ENCODE data around the gene OGFR. TPM values are rescaled to one million over a fixed set of nuclear protein-coding genes. Genes with fewer than 3 reads are reported as not detected.
"Not testable (repeated sequence)": the region's sequence is repeated elsewhere in the genome, so short reads cannot be mapped to it uniquely, and the experiment has no call there.

Gene OGFR
- total RNA-seq, 1 donor from 2014 or later: 16.0 TPM

DNA sequence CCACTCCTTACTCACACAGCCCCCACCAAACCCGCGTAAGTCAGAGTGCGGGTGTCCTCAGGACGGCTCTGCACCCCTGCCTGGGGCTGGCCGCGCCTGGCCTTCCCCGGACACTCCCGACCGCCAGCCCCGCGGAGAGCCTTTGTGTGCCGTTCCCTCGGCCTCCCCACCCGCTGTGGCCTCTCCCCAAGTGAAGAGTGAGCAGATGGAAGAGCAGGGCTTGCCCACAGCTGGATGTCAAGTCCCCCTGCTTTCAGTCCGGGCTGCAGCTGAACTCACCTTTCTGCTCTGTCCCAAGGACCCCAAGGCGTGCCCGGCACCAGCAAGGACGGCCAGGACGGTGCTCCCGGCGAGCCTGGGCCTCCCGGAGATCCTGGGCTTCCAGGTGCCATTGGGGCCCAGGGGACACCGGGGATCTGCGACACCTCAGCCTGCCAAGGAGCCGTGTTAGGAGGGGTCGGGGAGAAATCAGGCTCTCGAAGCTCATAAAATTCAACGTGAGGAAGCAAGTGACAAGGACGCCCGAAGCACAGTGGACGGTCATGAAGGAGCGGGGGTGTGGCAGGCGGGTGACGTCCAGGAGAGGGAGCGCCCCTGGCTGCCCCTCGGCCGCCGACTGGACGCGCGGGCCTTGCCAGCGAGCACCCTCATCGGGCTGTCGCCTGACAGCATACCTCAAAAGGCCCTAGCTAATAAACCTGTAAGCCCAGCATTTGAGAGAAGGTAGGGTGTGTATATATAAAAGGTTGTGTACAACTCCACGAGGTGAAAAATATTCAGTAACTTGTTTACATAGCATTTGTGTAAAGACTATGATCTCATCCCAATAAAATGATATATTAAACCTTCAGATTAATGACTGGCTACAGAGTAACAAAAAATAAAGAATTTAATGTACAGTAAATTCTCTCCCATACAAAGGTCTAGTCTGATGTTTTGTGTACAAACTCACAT is 35.9 kb downstream of the OGFR start:
- no peak for ATAC-seq

DNA sequence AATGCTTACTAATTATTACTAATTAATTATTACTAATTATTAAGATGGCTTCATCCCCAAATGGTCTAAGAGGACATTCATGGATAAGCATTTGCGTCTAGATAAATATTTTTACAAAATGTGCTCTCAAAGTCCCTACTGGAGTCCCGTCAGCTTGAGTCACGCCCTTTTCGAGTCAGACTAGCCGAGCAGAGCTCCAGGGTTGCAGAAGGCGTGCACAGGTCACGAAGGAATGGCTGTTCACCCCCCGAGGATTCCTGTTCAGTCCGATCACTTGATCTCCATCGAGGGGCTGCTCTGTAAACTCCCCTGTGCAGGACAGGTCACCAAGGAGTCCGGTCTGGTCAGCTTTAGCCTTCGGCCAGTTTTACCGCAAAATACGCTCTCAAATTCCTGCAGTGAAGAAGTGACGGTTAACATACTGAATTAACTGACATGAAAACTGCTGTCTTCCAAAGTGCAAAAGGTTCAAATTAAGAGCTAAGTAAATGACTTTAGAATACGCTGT is 37.1 kb downstream of the OGFR start:
- ATAC-seq: no peak

DNA sequence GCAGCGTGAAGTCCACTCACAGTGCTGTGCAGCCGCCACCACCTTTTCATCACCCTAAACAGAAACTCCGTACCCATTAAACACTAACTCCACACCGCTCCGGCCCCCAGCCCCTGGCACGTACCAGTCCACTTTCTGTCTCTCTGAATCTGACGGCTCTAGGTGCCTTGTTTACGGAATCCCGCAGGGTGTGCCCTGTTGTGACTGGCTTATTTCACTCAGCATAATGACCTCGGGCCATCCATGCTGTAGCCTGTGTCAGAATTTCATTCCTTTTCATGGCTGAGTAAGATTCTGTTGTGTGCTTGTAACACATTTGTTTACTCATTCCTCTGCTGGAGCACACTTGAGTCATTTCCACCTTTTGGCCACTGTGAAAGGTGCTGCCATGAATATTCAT is 39.0 kb downstream of the OGFR start:
- ATAC-seq: peak; percentile 80

DNA sequence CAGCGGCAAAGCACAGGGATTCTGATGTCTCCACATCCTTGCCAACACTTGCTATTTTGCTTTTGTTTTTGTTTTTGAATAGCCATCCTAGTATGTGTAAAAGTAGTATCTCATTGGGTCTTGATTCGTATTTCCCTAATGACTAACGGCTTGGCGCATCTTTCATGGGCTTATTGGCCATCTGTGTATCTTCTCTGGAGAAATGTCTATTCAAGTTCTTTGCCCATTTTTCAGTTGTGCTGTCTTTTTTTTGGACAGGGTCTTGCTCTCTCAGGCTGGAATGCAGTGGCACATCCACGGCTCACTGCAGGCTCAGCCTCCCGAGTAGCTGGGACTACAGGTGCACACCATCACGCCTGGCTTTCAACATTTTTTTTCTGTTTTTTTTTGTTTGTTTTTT is 39.5 kb downstream of the OGFR start:
- no peak for ATAC-seq

DNA sequence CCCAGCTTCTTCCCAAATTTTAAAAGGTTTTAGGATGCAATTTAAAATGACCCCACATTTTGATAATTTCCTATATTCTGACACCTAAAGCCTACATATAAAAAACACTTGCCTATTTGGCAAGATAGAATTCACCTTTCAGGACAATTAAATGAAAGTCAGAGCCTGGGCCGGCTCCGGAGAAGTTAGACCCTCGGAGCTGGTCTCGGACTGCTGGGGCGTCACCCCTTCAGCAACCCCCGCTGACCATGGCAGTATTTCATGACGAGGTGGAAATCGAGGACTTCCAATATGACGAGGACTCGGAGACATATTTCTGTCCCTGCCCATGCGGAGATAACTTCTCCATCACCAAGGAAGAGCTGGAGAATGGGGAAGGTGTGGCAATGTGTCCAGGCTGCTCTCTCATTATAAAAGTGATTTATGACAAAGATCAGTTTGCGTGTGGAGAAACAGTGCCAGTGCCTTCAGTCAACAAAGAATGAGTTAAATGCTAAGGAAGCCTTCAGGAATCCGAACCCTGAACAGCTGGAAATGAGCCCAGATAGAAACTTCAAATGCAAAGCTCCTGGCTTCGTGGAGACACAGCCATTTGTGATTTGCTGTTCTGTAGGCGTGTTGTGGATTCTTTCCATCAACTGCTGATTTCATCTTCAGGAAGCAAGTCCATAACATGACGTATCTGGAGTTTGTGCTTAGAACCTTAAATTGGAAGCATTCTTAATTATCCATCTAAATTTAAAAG is 41.0 kb downstream of the OGFR start:
- no peak for ATAC-seq

DNA sequence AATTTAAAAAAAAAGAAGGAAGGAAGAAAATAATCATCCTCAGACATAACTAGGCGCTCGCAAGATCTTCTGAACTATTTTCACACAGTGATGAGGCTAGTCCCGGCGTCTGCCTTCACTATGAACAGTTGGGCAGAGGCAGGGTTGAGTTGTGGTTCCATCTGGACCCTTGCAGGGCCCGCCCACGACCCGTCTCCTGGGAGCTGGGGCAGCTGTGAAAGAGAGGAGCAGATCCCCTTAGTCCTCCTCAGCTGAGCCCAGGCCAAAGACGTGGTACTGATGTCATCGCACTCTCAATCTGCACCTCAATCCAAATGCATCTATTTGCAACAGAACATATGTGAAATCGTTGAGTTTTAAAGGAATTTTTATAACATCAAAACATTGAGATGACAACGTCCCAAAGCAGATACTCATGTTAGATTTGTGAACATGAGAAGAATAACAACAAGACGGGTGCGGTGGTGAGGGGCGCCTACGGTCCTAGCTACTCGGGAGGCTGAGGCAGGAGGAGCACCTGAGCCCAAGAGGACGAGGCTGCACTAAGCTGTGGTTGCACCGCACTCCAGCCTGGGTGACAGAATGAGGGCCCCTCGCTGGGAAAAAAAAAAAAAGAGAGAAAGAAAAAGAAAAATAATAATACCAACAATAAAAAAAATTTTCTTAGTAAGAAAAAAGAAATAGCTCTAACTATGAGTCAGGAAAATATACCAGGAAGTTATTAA is 41.7 kb downstream of the OGFR start:
- ATAC-seq: no peak

DNA sequence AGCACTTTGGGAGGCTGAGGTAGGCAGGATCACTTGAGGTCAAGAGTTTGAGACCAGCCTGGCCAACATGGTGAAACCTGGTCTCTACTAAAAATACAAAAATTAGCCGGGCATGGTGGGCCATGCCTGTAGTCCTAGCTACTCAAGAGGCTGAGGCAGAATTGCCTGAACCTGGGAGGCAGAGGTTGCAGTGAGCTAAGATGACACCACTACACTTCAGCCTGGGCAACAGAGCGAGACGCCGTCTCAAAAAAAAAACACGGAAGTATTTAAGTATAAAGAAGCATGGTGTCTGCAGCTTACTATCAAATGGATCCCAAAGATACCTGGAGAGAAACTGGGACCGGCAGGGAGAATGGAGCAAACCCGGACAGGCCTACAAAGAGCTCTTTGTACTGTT is 44.3 kb downstream of the OGFR start:
- not testable (repeated sequence) for ATAC-seq

DNA sequence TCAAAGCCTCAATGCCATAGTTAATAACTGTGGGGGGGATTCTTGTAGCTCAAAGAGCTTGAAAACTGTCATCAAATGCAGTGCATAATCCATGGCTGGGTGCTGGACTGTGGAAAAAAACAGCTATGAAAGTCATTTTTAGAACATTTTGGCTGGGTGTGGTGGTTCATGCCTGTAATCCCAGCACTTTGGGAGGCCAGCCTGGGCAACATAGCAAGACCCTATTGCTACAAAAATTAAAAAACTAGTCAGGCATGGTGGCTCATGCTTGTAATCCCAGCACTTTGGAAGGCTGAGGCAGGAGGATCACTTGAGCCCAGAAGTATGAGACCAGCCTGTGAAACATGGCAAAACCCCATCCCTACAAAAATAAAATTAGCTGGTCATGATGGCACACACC is 44.8 kb downstream of the OGFR start:
- ATAC-seq: no peak

DNA sequence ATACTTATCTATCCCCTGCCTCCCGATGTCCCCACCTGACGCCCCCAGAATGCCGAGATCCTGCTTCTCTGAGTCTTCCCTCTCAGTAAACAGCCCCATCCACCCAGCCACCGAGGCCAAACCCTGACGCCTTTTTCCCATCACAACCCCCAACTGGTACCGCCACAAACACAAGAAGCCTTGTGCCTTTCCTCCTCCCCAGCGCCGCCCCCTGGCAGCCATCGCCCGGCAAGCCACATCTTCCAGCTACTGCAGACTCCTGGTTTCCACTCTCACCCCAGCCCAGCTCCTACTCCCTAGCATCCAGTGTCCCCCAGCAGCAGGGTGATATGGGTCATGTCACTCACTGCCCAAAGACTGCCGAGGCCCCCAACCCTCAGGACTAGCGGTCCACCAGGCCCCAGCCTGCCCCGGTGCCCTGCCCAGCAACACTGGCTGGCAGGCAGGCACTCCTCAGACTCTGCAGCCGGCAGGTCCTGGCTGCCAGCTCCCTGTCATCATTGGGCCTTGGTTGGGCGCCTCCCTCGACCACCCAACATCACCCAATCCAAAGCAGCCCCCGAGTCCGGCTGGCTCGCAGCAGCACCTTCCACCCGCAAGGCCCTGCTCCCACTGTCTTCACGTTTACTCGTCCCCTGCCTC is 45.8 kb downstream of the OGFR start:
- no peak for ATAC-seq

DNA sequence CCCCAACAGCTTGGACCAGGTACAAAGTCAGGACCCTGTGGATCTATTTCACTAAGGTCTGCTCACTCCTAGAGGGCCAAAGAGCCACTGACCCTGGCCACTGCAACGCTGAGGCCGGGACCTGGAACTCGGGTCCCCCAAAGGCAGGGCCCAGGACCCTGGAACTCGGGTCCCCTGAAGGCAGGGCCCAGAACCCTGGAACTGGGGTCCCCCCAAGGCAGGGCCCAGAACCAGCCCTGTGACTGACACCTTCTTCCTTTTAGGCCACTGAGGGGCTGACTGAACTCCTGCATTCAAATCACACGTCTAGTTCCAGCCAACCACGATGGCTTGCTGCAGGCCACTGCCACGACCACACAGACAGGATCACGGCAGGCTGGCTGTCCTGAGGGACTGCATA is 47.6 kb downstream of the OGFR start:
- no peak for ATAC-seq

DNA sequence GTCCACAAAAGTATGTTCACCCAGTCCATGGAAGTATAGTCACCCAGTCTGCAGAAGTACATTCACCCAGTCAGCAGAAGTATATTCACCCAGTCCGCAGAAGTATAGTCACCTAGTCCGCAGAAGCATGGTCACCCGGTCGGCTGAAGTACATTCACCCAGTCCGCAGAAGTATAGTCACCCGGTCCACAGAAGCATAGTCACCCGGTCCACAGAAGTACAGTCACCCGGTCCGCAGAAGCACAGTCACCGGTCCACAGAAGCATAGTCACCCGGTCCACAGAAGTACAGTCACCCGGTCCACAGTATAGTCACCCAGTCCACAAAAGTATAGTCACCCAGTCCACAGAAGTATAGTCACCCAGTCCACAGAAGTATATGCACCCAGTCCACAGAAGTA is 48.2 kb downstream of the OGFR start:
- ATAC-seq: no peak

DNA sequence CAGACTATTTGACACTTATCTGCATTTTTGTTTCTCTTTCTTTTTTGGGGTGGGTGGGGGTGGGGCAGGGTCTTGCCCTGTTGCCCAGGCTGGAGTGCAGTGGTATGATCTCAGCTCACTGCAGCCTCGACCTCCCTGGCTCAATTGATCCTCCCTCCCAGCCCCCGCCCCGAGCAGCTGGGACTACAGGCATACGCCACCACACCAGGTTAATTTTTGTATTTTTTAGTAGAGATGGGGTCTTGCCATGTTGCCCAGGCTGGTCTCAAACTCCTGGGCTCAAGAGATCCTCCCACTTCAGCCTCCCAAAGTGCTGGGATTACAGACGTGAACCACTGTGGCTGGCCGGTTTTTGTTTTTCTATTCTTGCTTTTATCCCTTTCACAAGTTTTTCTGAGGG is 48.7 kb downstream of the OGFR start:
- ATAC-seq: not testable (repeated sequence)

DNA sequence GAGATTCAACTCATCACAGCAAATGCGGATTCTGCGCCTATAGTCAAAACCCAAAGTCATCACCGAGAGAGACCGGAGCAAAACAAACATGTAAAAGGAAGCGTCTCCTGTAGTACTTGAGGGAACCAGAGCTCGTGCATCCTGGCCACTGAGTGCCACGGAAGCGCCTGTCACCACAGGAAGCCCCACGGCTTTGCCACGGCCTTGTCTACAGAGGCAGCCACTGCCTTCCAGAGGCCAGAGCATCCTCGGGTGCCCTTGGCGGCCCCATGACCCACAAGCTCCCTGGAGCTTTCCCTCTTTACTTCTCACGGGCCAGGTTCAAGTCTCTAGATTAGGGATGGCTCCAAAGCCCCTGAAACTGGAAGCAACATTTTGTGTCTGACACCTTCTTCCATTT is 49.5 kb downstream of the OGFR start:
- ATAC-seq: no peak

DNA sequence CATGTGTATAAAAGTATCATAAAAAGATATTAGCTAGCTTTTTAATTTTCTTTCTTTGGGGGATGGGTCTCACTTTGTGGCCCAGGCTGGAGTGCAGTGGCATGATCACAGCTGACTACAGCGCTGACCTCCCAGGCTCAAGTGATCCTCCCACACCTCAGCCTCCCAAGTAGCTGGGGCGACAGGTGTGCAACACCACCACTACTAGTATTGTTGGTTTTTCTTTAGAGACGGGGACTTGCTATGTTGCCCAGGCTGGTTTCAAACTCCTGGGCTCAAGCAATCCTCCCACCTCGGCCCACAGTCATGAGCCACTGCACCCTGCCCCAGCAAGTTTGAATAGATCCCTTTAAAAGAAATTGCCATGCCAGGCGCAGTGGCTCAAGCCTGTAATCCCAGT is 50.5 kb downstream of the OGFR start:
- no peak for ATAC-seq

DNA sequence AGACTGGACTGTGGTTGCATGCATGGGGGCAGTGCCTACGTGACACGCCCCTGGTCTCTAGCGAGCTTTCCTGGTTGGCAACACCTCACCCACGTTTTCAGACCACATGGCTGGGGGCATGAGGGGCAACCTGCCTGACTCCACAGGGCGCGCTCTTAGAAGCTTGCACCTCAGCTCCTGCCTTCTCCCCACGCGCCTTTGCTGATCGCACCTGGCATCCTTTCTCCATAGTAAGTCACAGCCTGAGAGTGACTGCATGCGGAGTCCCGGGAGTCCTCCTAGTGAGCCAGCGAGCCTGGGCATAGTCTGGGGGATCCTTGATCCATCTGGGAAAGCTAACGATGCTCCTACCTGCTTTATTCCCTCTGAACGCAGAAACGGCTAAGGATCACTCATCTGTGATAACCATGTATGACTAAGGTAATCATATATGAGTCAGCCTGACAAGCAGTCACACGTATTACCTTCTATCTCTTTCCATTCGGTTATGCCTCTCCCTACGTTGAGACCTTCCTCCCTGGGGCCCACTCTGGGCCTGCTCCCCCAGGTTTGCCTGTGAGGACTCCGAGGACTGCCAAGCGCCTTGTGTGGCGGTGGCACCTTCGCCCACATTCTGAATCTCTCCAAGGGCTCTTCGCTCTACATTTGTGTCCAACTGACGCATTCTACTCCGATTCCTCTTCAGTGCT is 52.4 kb downstream of the OGFR start:
- ATAC-seq: peak; percentile 44

DNA sequence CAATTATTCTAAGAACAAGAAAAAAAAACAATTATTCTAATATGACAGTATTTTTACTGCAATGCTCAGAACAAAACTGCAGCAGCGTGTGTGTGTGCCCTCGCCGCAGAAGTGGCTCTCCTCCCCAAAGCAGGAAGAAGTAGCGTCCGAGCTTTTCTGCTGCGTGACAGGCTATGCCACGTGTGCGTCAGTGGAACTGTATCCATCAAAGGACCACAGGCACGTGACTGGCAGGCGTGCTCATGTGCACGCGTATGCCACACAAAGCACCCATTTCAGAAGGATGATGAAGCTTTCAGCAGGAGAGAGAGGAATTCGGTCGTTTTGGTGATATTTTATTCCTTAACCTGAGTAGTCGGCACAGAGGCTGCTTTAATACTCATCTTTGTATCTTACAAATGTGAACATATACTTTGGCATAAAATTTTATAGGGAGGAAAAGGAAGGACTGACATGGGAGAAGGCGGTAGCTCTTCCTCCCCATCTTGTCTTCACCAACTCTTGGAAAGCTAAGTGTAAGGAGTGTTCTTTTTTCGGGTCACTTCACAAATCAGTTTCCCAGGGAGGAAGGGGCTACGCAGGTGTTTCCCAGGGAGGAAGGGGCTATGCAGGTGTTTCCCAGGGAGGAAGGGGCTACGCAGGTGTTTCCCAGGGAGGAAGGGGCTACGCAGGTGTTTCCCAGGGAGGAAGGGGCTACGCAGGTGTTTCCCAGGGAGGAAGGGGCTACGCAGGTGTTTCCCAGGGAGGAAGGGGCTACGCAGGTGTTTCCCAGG is 53.6 kb downstream of the OGFR start:
- no peak for ATAC-seq

DNA sequence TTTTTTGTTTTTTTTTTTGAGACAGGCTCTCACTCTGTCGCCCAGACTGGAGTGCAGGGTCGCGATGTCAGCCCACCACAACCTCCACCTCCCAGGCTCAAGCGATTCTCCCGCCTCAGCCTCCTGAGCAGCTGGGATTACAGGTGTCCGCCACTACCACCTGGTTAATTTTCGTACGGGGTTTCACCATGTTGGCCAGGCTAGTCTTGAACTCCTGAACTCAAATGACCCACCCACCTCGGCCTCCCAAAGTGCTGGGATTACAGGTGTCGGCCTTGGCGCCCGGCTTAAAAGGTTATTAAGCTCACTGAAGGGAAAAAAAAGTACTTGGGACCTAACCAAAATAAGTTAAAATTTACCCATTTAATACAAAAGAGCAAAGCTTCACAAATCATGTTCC is 55.1 kb downstream of the OGFR start:
- ATAC-seq: no peak

DNA sequence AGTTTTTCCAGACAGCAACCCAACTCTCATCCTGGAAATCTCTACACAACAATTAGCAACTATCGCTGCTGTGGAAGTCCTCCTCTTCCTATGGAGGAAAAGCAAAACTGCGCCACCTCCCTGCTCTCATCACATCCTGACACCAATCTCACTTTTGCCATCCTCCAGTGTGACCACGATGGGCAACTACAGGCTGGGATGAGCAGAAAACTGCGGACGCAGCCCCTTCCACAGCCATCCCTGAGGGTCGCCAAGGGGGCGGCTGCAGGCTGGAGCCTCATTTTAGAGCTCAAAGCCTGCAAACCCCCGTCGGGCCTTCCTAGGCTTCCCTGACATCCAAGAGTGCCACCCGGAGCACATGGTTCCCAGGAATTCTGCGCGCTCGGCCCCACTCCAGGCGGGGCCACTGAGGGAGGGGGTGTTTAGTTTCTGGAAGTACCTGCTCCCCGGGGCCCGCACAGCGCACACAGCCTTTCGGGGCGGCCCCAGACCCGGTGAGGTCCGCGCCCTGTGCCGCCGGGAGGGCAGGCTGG is 55.8 kb downstream of the OGFR start:
- ATAC-seq: peak; percentile 16

DNA sequence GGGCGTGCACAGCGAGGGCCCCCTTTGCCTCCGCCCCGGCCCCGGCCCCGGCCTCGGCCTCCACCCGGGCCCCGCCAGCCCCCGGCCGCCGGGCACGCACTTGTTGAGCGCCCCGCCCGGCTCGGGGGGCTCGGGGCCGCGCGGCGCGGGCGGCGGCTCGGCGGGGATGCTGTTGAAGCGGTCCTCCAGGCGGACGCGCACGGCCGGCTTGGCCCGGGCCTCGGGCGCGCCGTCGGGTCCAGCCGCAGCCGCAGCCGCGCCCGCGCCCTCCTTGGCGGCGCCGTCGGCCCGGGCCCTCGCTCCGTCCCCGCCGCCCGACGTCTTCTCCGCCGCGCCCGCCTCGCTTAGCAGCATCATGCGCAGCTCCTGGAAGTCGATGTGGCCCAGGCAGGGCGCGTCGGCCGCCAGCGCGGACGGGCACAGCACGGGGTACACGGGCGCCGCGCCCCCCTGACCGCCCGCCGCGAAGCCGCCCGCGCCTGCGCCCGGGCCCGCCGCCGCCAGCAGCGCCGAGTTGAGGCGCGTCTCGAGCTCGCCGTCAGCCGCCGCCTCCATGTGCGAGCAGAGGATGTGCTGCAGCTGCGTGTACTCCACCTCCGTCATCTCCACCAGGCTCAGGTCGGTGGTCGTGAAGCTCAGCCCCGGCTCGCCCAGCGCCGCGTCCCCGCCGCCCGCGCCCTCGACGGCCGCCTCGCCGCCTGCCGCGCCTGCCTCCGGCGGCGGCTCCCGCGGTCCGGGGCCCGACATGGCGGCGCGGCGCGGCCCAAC is 56.5 kb downstream of the OGFR start:
- no peak for ATAC-seq

Data from esophagus mucosa (tissue), 1 donor.